K562 (cell line): ENCODE results near the gene CHAC1. TPM values are rescaled to one million over a fixed set of nuclear protein-coding genes. Genes with fewer than 3 reads are reported as not detected.

Experiments
- CHD4 ChIP-seq: fragments of 200-600 bp; sonication (generic); IDR thresholded peaks from 3 replicates; pipeline ENCODE4 v1.6.1; 2012; ENCODE audit warnings: low read depth, mild to moderate bottlenecking, mixed read lengths, low read length, inconsistent platforms; ENCODE audit not compliant: insufficient read depth, insufficient replicate concordance, poor library complexity, severe bottlenecking
- ESRRB ChIP-seq: fragments of 250-450 bp; sonication (Bioruptor Pico); IDR thresholded peaks from 2 replicates; pipeline ENCODE4 v1.5.0; 2020; ENCODE audit warnings: mild to moderate bottlenecking, moderate library complexity, borderline replicate concordance
- FOXA3 ChIP-seq, 2 experiments: fragments of 450-650 bp in 1 of 2; sonication (generic) in 1 of 2; formaldehyde crosslinking; IDR thresholded peaks in 1 of 2; conservative IDR thresholded peaks in 1 of 2; 2 replicates each; pipeline versions ENCODE4 v1.4.0 to v1.8.0; 2020 to 2022; ENCODE audit warnings: mild to moderate bottlenecking in 2 of 2, missing genetic modification reagents in 1 of 2
- HCFC1 ChIP-seq: IDR thresholded peaks from 2 replicates; pipeline ENCODE4 v1.6.1; 2012; ENCODE audit warnings: low read depth, low read length, improper control_type of control experiment
- NFATC3 ChIP-seq: fragments of 450-650 bp; IDR thresholded peaks from 2 replicates; pipeline ENCODE4 v1.6.1; 2017; ENCODE audit warnings: mild to moderate bottlenecking
- NFE2L1 ChIP-seq: fragments of 450-650 bp; IDR thresholded peaks from 2 replicates; pipeline ENCODE4 v1.6.1; 2016; ENCODE audit warnings: missing genetic modification characterization, low read depth, mild to moderate bottlenecking, missing compliant biosample characterization, moderate library complexity, borderline replicate concordance
- RBM39 ChIP-seq: fragments of 200-400 bp; formaldehyde crosslinking; optimal IDR thresholded peaks from 2 replicates; pipeline ENCODE3; 2018; ENCODE audit warnings: low read depth, low read length
- SP1 ChIP-seq: sonication (generic); formaldehyde crosslinking; IDR thresholded peaks from 2 replicates; pipeline ENCODE4 v1.8.1; 2022; ENCODE audit warnings: mild to moderate bottlenecking, missing genetic modification reagents
- TEAD4 ChIP-seq, 2 experiments: sonication (generic) in 1 of 2; formaldehyde crosslinking in 1 of 2; IDR thresholded peaks; 2 replicates each; pipeline versions ENCODE4 v1.6.1 to v1.8.0; 2012 to 2022; ENCODE audit warnings: borderline replicate concordance in 1 of 2, inconsistent platforms in 1 of 2, low read length in 1 of 2, mild to moderate bottlenecking in 1 of 2, missing genetic modification reagents in 1 of 2
- YY1 ChIP-seq, 3 experiments: IDR thresholded peaks; 2 replicates each; pipeline ENCODE4 v1.6.1; 2011; ENCODE audit warnings: low read length in 2 of 3, mild to moderate bottlenecking in 2 of 3, moderate library complexity in 2 of 3, borderline replicate concordance in 1 of 3, control low read depth in 1 of 3, low read depth in 1 of 3; ENCODE audit not compliant: insufficient read depth in 3 of 3, insufficient replicate concordance in 2 of 3, control insufficient read depth in 1 of 3, insufficient read length in 1 of 3; ENCODE audit errors: extremely low read depth in 1 of 3
- ZBTB40 ChIP-seq, 2 experiments: fragments of 450-650 bp in 1 of 2; sonication (generic) in 1 of 2; formaldehyde crosslinking in 1 of 2; IDR thresholded peaks; 2 replicates each; pipeline versions ENCODE4 v1.7.1 to v1.9.0; 2016 to 2022; ENCODE audit warnings: inconsistent platforms in 1 of 2, mild to moderate bottlenecking in 1 of 2, missing genetic modification reagents in 1 of 2
- ZNF655 ChIP-seq: fragments of 250-450 bp; sonication (Bioruptor Pico); IDR thresholded peaks from 2 replicates; pipeline ENCODE4 v1.5.0; 2021
- polyA plus RNA-seq, 8 experiments: library from polyadenylated mRNA; depleted of rRNA in 4 of 8; stranded (reverse) in 5 of 8; unstranded in 3 of 8; fragments of >200 nt; fragmentation: Nextera tagmentation in 2 of 8; fragmentation: Illumina TruSeq in 1 of 8; extraction: Ambion mirVana in 2 of 8; extraction: Trizol in 1 of 8; gene quantifications; 2 replicates each; pipeline versions ENCODE4 v1.2.1 to v1.2.3, GENCODE V29; 2011 to 2014; ENCODE audit warnings: inconsistent platforms in 1 of 8, missing spikeins in 1 of 8
- total RNA-seq, 7 experiments: library from RNA; depleted of rRNA in 6 of 7; stranded (reverse); fragments of >200 nt in 6 of 7; fragmentation: Illumina TruSeq in 2 of 7; extraction: Trizol in 2 of 7; gene quantifications; 2 replicates each; pipeline versions ENCODE4 v1.2.1 to v1.2.3, GENCODE V29; 2011 to 2021; ENCODE audit warnings: low replicate concordance in 1 of 7

The CHAC1 gene
- total and polyA plus RNA-seq, 9 of the 15 experiments (the other 6 are each of a cell fraction or from before 2014, with no cell fraction given), result 0.47 to 39.0 (median 7.5) TPM

GRCh38 chr15:40928821-40929659 is 24.2 kb upstream of the CHAC1 start, which contains the start of gene DLL4 (continued):
- 0 out of 4 replicates have a peak, but pooled peaks of 1 of the 2 experiments have one; percentile 23 for TF ChIP-seq FOXA3 (CRISPR knock-in tag; conservative IDR thresholded peaks at IDR 0.05 in 1 of 2, IDR thresholded peaks at IDR 0.05 in 1 of 2)
- TF ChIP-seq RBM39, result no peak
- peak; percentile 86 for TF ChIP-seq SP1 (CRISPR knock-in tag)
- no peak for TF ChIP-seq ZBTB40 (IDR thresholded peaks at IDR 0.05)
- TF ChIP-seq ZBTB40 (CRISPR knock-in tag; IDR thresholded peaks at IDR 0.05), result peak; percentile 43; the same call in 1 of the 2 replicates
- no peak for TF ChIP-seq NFE2L1 (tag)
- no peak for TF ChIP-seq HCFC1
- TF ChIP-seq NFATC3, result no peak
- no peak for TF ChIP-seq ESRRB
- TF ChIP-seq TEAD4 (IDR thresholded peaks at IDR 0.05; ENCODE audit: low read length), result peak; percentile 20; the same call in 1 of the 2 replicates
- TF ChIP-seq TEAD4 (CRISPR knock-in tag; IDR thresholded peaks at IDR 0.05; ENCODE audit: borderline replicate concordance), result peak; percentile 89
- no peak for TF ChIP-seq YY1 (IDR thresholded peaks at IDR 0.05; ENCODE audit: borderline replicate concordance in 1 of 3, control insufficient read depth in 1 of 3, extremely low read depth in 1 of 3, insufficient read depth in 3 of 3, insufficient read length in 1 of 3, insufficient replicate concordance in 2 of 3, low read depth in 1 of 3, low read length in 2 of 3)
- TF ChIP-seq ZNF655 (CRISPR knock-in tag), result no peak
- no peak for TF ChIP-seq CHD4
